Measurements from ENCODE around the gene BCAN.
"Not testable (repeated sequence)": the region's sequence is repeated elsewhere in the genome, so short reads cannot be mapped to it uniquely, and the experiment has no call there.

The BCAN gene

DNA sequence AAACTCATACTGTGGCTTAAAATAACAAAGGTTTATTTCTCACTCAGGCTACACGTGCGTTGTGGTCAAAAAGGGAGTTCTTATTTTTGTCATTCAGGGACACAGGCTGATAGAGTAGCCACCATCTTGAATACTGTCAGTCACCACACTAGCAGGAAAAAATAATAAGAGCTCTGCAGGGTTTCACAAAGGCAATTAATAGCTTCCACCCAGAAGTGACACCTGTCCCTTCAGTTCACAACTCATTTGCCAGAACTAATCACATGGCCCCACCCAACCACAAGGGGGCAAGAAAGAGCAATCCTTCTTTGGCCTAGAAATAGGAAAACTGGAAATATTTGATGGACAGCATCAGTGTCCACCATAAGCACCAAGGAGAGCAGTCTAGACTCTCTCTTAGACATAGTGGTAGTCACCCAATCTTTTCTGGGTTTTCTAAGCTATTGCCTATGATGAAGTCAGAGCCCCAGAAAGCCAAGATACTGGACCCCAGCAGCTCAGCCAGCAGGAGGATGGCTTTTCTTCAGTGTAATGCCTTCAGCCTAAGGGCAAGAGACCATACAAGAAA lies 14.5 kb upstream of the BCAN start:
- Histone ChIP-seq H3K9ac (ENCODE audit: low read depth in 1 of 2, low read length in 2 of 2) (no peak overlapping the region), H3K4me3 (ENCODE audit: low read length in 2 of 2) (no peak overlapping the region), H3K27me3 (ENCODE audit: control insufficient read depth in 2 of 2, insufficient read depth in 2 of 2, low read length in 2 of 2) (peaks cover 37 to 47% of the 10 kb centered on the region in 2 donors), H3K36me3 (ENCODE audit: control insufficient read depth in 2 of 2, insufficient read depth in 2 of 2, low read length in 2 of 2) (no peaks in the 10 kb centered on the region), H3K9me3 (ENCODE audit: control insufficient read depth in 2 of 2, low read length in 2 of 2) (no peaks in the 10 kb centered on the region), H3K4me1 (ENCODE audit: control insufficient read depth in 2 of 2, insufficient read depth in 2 of 2, low read length in 2 of 2) (peaks cover 18 to 19% of the 10 kb centered on the region in 2 donors), H3K27ac (ENCODE audit: low read depth in 2 of 2, low read length in 2 of 2) (no peak overlapping the region)

DNA sequence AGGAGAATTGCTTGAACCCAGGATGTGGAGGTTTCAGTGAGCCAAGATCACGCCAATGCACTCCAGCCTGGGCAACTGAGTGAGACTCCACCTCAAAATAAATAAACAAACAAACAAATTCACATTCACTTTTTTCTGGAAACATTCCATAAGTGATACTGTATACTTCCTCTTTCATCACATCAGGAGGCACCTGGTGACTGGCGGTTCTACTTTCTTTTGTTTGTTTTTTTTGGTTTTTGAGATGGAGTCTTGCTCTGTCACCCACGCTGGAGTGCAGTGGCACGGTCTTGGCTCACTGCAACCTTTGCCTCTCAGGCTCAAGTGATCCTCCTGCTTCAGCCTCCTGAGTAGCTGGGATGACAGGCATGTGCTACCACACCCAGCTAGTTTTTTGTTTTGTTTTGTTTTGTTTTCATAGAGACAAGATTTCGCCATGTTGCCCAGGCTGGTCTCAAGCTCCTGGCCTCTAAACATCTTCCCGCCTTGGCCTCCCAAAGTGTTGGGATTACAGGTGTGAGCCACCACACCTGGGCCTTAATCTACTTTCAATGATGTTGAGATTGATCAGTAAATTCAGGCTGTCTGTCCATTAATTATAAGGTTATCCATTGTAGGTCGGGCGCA lies 12.0 kb upstream of the BCAN start:
- H3K36me3 ChIP-seq (ENCODE audit: control insufficient read depth in 2 of 2, insufficient read depth in 2 of 2, low read length in 2 of 2) = no peaks in the 10 kb centered on the region
- H3K27ac ChIP-seq (ENCODE audit: low read depth in 2 of 2, low read length in 2 of 2) = no peak overlapping the region
- no peak overlapping the region for H3K4me3 ChIP-seq (ENCODE audit: low read length in 2 of 2)
- peaks cover 28 to 29% of the 10 kb centered on the region in 2 donors for H3K27me3 ChIP-seq (ENCODE audit: control insufficient read depth in 2 of 2, insufficient read depth in 2 of 2, low read length in 2 of 2)
- H3K9ac ChIP-seq (ENCODE audit: low read depth in 1 of 2, low read length in 2 of 2) = no peak overlapping the region
- no peaks in the 10 kb centered on the region for H3K9me3 ChIP-seq (ENCODE audit: control insufficient read depth in 2 of 2, low read length in 2 of 2)
- peaks cover 8 to 11% of the 10 kb centered on the region in 2 donors for H3K4me1 ChIP-seq (ENCODE audit: control insufficient read depth in 2 of 2, insufficient read depth in 2 of 2, low read length in 2 of 2)

DNA sequence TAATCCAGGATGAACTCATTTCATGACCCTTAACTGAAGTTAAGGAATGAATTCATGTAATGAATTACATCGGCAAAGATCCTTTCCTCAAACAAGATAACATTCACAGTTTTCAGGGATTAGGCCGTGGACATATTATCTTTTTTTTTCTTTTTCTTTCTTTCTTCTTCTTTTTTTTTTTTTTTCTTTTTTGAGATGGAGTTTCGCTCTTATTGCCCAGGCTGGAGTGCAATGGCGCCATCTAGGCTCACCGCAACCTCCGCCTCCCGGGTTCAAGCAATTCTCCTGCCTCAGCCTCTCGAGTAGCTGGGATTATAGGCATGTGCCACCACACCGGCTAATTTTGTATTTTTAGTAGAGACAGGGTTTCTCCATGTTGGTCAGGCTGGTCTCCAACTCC lies 10.8 kb upstream of the BCAN start:
- not testable (repeated sequence) for H3K4me1 ChIP-seq (ENCODE audit: control insufficient read depth in 2 of 2, insufficient read depth in 2 of 2, low read length in 2 of 2); H3K9me3 ChIP-seq (ENCODE audit: control insufficient read depth in 2 of 2, low read length in 2 of 2); H3K36me3 ChIP-seq (ENCODE audit: control insufficient read depth in 2 of 2, insufficient read depth in 2 of 2, low read length in 2 of 2); H3K27ac ChIP-seq (ENCODE audit: low read depth in 2 of 2, low read length in 2 of 2); H3K9ac ChIP-seq (ENCODE audit: low read depth in 1 of 2, low read length in 2 of 2); H3K4me3 ChIP-seq (ENCODE audit: low read length in 2 of 2)
- peaks cover 17 to 26% of the 10 kb centered on the region in 2 donors for H3K27me3 ChIP-seq (ENCODE audit: control insufficient read depth in 2 of 2, insufficient read depth in 2 of 2, low read length in 2 of 2)

DNA sequence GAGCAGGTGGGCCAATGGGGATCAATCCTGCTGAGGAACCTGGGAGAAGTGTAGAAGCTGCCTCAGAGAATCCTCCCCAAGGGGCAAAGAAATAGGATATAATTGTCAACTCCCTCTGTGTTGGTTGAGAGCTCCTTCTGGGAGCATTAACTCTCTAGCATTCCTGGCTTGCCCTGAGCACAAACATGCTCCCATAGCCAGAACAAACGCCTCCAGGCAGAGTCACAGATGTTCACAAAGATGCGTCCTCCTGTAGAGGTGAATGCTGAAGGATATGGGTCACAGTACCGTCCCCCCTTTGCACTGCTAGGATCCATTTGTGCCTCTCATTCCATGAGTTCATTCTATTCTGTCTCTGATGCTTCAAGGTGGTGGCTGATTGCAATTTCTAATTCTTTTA lies 9.6 kb upstream of the BCAN start:
- Histone ChIP-seq H3K9me3 (ENCODE audit: control insufficient read depth in 2 of 2, low read length in 2 of 2) (no peaks in the 10 kb centered on the region), H3K36me3 (ENCODE audit: control insufficient read depth in 2 of 2, insufficient read depth in 2 of 2, low read length in 2 of 2) (no peaks in the 10 kb centered on the region), H3K4me3 (ENCODE audit: low read length in 2 of 2) (no peak overlapping the region), H3K4me1 (ENCODE audit: control insufficient read depth in 2 of 2, insufficient read depth in 2 of 2, low read length in 2 of 2) (no peaks in the 10 kb centered on the region), H3K27me3 (ENCODE audit: control insufficient read depth in 2 of 2, insufficient read depth in 2 of 2, low read length in 2 of 2) (peaks cover 10 to 20% of the 10 kb centered on the region in 2 donors), H3K27ac (ENCODE audit: low read depth in 2 of 2, low read length in 2 of 2) (no peak overlapping the region), H3K9ac (ENCODE audit: low read depth in 1 of 2, low read length in 2 of 2) (no peak overlapping the region)

DNA sequence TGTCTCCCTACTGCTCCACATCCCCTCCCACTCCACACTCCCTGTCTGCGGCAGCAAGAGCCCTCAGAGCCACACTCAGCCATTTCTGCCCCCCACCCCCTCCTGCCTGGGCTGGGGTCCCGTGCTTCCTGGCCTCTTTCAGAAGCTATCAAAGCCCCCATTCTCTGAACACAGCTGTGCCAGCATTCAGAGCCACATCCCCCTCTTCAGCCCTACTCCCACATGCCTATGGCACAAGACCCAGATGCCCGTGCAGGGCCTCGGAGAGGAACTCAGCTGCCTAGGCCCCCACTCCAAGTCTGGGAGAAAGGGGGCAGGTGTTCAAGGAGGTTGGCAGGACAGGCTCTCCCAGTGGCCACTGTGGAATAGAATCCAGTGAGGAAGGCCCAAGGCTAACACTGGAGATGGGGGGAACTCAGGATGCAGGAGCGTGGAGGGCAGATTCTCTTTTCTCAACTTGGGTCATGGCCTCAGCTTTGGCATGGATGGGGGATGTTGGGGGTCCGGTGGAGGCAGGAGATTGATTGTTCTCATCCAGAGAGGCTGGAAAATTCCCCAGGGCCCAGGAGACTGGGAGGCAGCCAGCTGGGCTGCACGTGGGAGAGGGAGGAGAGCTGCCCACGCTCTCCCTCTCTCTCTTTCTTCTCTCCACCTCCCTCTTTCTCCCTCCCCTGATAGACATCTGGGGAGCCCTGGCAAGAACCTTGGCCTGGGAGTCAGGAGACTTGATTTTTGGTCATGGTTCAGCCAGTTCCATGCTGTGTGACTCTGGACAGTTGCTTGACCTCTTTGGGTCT lies 3.5 kb upstream of the BCAN start:
- peaks cover 30 to 37% of the 10 kb centered on the region in 2 donors for H3K27me3 ChIP-seq (ENCODE audit: control insufficient read depth in 2 of 2, insufficient read depth in 2 of 2, low read length in 2 of 2)
- H3K4me1 ChIP-seq (ENCODE audit: control insufficient read depth in 2 of 2, insufficient read depth in 2 of 2, low read length in 2 of 2) = no peaks in the 10 kb centered on the region
- H3K9me3 ChIP-seq (ENCODE audit: control insufficient read depth in 2 of 2, low read length in 2 of 2) = no peaks in the 10 kb centered on the region
- H3K9ac ChIP-seq (ENCODE audit: low read depth in 1 of 2, low read length in 2 of 2) = no peak overlapping the region
- H3K27ac ChIP-seq (ENCODE audit: low read depth in 2 of 2, low read length in 2 of 2) = no peak overlapping the region
- no peak overlapping the region for H3K4me3 ChIP-seq (ENCODE audit: low read length in 2 of 2)
- H3K36me3 ChIP-seq (ENCODE audit: control insufficient read depth in 2 of 2, insufficient read depth in 2 of 2, low read length in 2 of 2) = no peaks in the 10 kb centered on the region

DNA sequence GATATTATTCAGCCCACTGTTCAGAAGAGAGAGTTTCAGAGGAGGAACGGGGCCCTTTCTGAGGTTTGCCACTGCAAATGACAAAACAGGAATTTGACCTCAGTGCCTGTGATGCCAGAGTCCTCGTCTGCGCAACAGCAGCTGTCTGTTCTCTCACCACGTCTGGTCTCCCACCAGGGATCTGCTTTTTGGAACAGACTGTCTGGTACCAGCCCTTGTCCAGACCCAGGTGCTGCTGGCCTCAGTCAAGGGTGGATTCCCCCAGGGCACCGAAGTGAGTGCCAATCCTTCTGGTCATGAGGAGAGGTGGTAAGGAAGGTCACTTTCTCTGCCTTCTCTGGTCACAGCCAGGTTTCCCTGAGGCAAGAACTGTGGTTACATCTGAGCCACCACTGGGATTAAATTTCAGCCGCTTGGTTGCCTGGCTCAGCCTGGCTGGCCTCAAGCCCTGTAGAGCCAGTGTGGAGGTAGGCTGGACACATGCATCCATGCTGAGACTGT lies 2.3 kb upstream of the BCAN start:
- Histone ChIP-seq H3K9me3 (ENCODE audit: control insufficient read depth in 2 of 2, low read length in 2 of 2) (no peaks in the 10 kb centered on the region), H3K4me1 (ENCODE audit: control insufficient read depth in 2 of 2, insufficient read depth in 2 of 2, low read length in 2 of 2) (no peaks in the 10 kb centered on the region), H3K27ac (ENCODE audit: low read depth in 2 of 2, low read length in 2 of 2) (no peak overlapping the region), H3K36me3 (ENCODE audit: control insufficient read depth in 2 of 2, insufficient read depth in 2 of 2, low read length in 2 of 2) (no peaks in the 10 kb centered on the region), H3K27me3 (ENCODE audit: control insufficient read depth in 2 of 2, insufficient read depth in 2 of 2, low read length in 2 of 2) (peaks cover 30 to 33% of the 10 kb centered on the region in 2 donors), H3K4me3 (ENCODE audit: low read length in 2 of 2) (no peak overlapping the region), H3K9ac (ENCODE audit: low read depth in 1 of 2, low read length in 2 of 2) (no peak overlapping the region)

DNA sequence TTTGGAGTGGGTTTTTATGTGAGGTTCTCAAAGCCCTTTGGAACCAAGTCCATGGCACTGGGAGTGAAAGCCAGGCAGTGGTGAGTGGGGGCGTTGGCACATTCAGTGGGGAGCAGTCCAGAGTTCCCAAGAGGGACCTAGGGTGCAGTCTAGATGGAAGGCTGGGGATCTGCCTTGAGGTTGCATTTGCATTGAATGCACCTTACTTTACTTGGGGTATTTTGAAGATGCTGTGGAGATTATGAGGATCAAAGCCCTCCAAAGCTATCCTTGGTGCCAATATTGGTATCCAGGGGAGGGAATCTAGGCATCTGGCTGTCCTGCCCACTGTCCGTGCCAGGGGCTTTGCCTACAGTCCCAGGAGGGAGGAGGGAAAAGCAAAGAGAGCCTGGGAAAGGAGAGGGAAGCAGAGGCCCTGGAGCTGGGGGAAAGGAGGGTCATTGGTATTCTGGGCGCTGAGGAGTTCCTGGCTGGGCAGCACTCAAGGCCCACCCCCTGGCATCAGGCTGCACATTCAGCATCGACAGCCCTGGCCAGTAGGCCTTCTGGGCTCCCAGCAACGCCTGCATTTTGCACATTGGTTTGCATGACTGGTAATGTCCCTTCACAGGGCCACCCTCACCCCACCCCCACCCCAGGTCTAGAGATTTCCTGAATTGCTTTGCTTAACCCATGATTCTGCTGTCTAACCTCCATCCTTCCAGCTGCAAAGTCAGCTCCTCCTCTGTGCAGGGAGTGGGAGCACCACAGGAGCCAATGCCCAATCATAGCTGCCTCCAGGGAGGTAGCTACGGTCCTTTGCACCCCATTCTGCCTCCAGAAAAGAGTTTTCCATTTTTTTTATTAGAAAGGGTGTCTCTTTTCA lies 843 bp upstream of the BCAN start:
- no peak overlapping the region for H3K27ac ChIP-seq (ENCODE audit: low read depth in 2 of 2, low read length in 2 of 2)

DNA sequence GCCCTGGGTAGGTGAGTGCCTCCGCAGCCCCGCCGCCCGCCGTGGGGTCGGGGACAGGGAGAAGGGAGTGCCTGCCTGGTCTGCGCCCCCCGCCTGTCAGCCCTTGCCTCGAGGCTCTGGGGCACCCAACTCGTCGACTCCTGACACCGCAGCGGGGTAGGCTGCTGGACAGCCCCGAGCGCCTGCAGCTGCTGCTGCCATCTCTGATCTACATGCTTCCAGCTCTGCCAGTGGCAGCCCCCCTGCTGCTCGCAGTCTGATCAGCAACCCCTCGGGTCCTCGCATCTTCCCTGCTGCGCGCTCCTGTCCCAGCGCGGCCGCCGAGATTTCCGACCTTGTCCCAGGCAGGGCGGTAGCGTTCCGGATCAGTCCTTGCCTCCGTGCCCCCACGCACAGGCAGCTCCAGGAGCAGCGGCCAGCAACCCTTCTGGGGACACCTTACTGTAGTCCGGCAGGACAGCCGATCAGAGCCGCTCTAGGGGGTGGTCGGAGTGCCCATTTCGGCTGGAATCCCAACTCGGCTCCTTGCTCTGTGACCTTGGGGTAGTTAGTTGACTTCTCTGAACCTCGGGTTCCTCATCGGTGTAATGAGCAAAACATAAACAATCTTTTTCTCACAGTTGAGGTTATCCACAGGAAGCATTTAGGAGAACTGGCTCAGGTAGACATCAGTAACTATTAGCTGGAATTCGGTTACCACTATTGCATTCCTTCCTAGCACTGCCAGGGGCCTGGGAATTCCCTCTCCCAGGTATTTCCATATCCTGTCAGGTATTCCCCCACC lies 540 bp downstream of the BCAN start:
- Histone ChIP-seq H3K27me3 (ENCODE audit: control insufficient read depth in 2 of 2, insufficient read depth in 2 of 2, low read length in 2 of 2) (peaks cover 30 to 36% of the 10 kb centered on the region in 2 donors), H3K4me1 (ENCODE audit: control insufficient read depth in 2 of 2, insufficient read depth in 2 of 2, low read length in 2 of 2) (no peaks in the 10 kb centered on the region), H3K9ac (ENCODE audit: low read depth in 1 of 2, low read length in 2 of 2) (no peak overlapping the region)

More for the DNA sequence above, 843 bp upstream of the BCAN start:
- Histone ChIP-seq H3K9ac (ENCODE audit: low read depth in 1 of 2, low read length in 2 of 2) (no peak overlapping the region), H3K27me3 (ENCODE audit: control insufficient read depth in 2 of 2, insufficient read depth in 2 of 2, low read length in 2 of 2) (peaks cover 30 to 34% of the 10 kb centered on the region in 2 donors), H3K4me1 (ENCODE audit: control insufficient read depth in 2 of 2, insufficient read depth in 2 of 2, low read length in 2 of 2) (no peaks in the 10 kb centered on the region), H3K9me3 (ENCODE audit: control insufficient read depth in 2 of 2, low read length in 2 of 2) (no peaks in the 10 kb centered on the region), H3K36me3 (ENCODE audit: control insufficient read depth in 2 of 2, insufficient read depth in 2 of 2, low read length in 2 of 2) (no peaks in the 10 kb centered on the region), H3K4me3 (ENCODE audit: low read length in 2 of 2) (peak overlapping the region in 1 of 2 donors; percentile 20)

DNA sequence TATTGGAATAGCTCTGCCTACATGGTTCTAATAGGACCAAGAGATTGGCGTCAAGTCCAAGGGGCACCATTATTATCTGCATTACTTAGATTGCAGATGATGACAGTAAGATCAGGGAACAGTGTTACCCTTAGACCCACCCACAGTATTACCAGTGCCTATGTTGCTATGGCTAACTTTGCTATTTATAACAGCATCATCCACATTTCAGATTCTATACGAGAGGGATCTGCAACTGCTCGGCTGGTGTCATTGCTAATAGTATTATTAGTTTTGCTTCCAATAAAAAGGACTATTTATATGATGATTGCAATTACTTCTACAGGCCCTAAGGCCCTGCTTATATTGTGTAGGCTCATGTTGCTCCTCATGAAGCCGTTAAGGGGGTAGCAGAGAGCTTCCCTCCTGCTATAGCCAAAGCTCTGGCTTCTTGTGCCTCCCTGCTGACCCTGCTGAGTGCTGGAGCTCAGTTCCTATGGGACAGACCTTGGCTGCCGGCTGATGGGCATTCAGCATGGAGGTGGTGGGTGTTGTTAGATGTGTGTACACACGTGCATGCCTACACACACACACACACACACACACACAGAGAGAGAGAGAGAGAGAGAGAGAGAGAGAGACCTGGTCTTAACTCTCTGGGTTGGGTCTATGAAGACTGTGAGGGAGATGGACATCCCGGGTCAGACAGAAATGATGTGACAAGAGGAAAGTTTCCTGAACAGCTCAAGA lies 1.3 kb downstream of the BCAN start:
- H3K27me3 ChIP-seq (ENCODE audit: control insufficient read depth in 2 of 2, insufficient read depth in 2 of 2, low read length in 2 of 2) = peaks cover 25 to 32% of the 10 kb centered on the region in 2 donors
- H3K27ac ChIP-seq (ENCODE audit: low read depth in 2 of 2, low read length in 2 of 2) = no peak overlapping the region
- H3K9ac ChIP-seq (ENCODE audit: low read depth in 1 of 2, low read length in 2 of 2) = no peak overlapping the region
- H3K9me3 ChIP-seq (ENCODE audit: control insufficient read depth in 2 of 2, low read length in 2 of 2) = no peaks in the 10 kb centered on the region
- no peak overlapping the region for H3K4me3 ChIP-seq (ENCODE audit: low read length in 2 of 2)
- no peaks in the 10 kb centered on the region for H3K36me3 ChIP-seq (ENCODE audit: control insufficient read depth in 2 of 2, insufficient read depth in 2 of 2, low read length in 2 of 2)
- H3K4me1 ChIP-seq (ENCODE audit: control insufficient read depth in 2 of 2, insufficient read depth in 2 of 2, low read length in 2 of 2) = no peaks in the 10 kb centered on the region

More for the DNA sequence above, 540 bp downstream of the BCAN start:
- Histone ChIP-seq H3K36me3 (ENCODE audit: control insufficient read depth in 2 of 2, insufficient read depth in 2 of 2, low read length in 2 of 2) (no peaks in the 10 kb centered on the region), H3K27ac (ENCODE audit: low read depth in 2 of 2, low read length in 2 of 2) (no peak overlapping the region), H3K4me3 (ENCODE audit: low read length in 2 of 2) (no peak overlapping the region), H3K9me3 (ENCODE audit: control insufficient read depth in 2 of 2, low read length in 2 of 2) (no peaks in the 10 kb centered on the region)
